ENCODE measurements around the gene VPS41. TPM values are rescaled to one million over a fixed set of nuclear protein-coding genes. Genes with fewer than 3 reads are reported as not detected.

VPS41 gene
- 91.0 and 95.5 TPM in 2 replicates for total RNA-seq (ENCODE audit: low replicate concordance)
- long read RNA-seq, full-length matches to known transcripts = 120 of 185 reads
- long read RNA-seq, partial matches to known transcripts = 41 of 185 reads
- long read RNA-seq, other reads (novel, unspliced or antisense) = 24 of 185 reads

DNA sequence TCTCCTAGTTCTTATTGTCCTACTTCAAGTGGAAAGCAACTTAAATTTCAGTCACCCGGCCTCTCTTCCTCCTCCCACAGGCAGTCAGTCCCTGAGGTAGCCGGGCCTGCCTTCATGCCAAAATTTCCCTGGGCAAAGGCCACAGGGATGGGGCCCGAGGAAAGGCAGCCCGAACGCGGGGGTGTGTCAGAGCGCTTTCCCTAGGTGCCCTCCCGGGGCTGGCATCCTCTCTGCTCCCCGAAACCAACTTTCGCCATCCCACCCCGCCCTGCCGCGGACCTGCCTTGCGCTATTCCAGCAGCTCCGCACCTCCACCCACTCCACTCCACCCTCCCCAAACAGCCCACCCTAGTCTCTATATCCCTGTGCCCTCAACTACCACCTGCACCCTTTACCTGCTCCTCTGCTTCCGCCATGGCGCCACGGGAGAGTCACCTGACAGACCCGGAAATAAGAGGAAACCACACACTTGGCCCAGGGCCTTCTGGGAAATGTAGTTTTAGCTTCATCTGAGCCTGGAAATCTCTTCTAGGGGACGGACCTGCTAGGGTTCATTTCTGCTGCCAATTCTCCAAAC, at the start of gene VPS41:
Gene VPS41, minus strand, starts transcription at position 433 of the 577 bp plus-strand sequence. Its CDS starts 17 bp downstream, at position 416.
- peaks cover 32% of the 10 kb centered on the region for H3K4me1 Mint-ChIP-seq (ENCODE audit: unreplicated experiment)
- no peaks in the 10 kb centered on the region for H3K9me3 Mint-ChIP-seq
- peak within 1 kb of the TSS; percentile 99 for H3K4me3 Mint-ChIP-seq
- H3K27me3 Mint-ChIP-seq = peaks cover 3% of the 10 kb centered on the region
- TF ChIP-seq, protein P1, sequence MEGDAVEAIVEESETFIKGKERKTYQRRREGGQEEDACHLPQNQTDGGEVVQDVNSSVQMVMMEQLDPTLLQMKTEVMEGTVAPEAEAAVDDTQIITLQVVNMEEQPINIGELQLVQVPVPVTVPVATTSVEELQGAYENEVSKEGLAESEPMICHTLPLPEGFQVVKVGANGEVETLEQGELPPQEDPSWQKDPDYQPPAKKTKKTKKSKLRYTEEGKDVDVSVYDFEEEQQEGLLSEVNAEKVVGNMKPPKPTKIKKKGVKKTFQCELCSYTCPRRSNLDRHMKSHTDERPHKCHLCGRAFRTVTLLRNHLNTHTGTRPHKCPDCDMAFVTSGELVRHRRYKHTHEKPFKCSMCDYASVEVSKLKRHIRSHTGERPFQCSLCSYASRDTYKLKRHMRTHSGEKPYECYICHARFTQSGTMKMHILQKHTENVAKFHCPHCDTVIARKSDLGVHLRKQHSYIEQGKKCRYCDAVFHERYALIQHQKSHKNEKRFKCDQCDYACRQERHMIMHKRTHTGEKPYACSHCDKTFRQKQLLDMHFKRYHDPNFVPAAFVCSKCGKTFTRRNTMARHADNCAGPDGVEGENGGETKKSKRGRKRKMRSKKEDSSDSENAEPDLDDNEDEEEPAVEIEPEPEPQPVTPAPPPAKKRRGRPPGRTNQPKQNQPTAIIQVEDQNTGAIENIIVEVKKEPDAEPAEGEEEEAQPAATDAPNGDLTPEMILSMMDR (conservative IDR thresholded peaks at IDR 0.05) = no peak
- peak; percentile 74 for DNase-seq (ENCODE audit: extremely low spot score, unreplicated experiment)
- H3K27ac Mint-ChIP-seq = peak within 1 kb of the TSS; percentile 93
- H3K36me3 Mint-ChIP-seq = no peaks in the 10 kb centered on the region

- Mint-ChIP-seq H3K9me3 (no peaks in the 10 kb centered on the region), H3K27ac (no peak overlapping the region), H3K27me3 (no peaks in the 10 kb centered on the region), H3K4me1 (ENCODE audit: unreplicated experiment) (no peaks in the 10 kb centered on the region), H3K36me3 (no peaks in the 10 kb centered on the region), H3K4me3 (no peak overlapping the region)
- DNase-seq (ENCODE audit: extremely low spot score, unreplicated experiment) = no peak
- TF ChIP-seq, protein P1 (conservative IDR thresholded peaks at IDR 0.05) = no peak
These were observed 46.9 kb upstream of the VPS41 start for GRCh38 chr7:38955892-38956291.

DNA sequence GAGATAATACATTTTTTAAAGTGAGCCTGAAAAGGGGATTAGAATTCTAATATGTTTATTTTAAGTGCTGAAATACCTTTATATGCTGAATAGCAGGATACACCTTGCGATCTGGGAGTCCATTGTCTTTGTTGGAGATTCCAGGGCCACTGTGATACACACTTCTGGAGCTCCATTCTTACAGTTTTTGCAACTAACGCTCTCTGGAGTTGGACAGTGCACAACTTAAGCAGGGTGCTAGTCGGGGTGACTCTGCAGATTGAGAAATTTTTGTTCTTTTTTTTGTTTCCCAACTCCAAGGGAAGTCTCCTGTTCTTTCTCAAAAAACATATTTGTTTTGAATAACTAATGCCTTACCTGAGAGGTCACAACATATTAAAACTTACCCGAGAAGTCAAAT, 45.0 kb upstream of the VPS41 start:
- TF ChIP-seq, protein P1 (conservative IDR thresholded peaks at IDR 0.05) = no peak
- no peak overlapping the region for H3K27ac Mint-ChIP-seq
- no peak overlapping the region for H3K4me3 Mint-ChIP-seq
- H3K9me3 Mint-ChIP-seq = no peaks in the 10 kb centered on the region
- DNase-seq (ENCODE audit: extremely low spot score, unreplicated experiment) = no peak
- H3K36me3 Mint-ChIP-seq = no peaks in the 10 kb centered on the region
- no peaks in the 10 kb centered on the region for H3K27me3 Mint-ChIP-seq
- no peaks in the 10 kb centered on the region for H3K4me1 Mint-ChIP-seq (ENCODE audit: unreplicated experiment)

DNA sequence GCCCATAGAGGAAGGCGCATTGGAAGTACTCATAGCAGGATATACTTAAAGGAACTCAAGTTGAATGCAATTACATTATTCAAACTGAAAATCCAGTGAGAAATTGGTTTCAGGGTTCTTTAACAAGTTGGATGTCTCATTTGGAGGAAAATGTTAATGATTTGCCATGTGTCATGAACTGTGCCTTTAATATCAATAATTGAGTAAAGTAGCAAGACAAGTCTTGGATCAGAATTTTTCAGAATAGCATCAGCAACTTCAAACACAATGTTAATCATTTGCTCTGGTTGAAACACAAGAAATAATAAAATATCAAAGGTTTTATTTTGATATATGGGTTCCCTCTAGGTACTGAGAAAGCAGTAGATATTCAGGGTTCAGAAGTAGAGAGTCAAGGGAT, 44.2 kb upstream of the VPS41 start:
- H3K9me3 Mint-ChIP-seq = no peaks in the 10 kb centered on the region

GRCh38 chr7:38951213-38951612, 42.2 kb upstream of the VPS41 start:
- DNase-seq (ENCODE audit: extremely low spot score, unreplicated experiment) = no peak
- no peaks in the 10 kb centered on the region for H3K27me3 Mint-ChIP-seq
- no peak overlapping the region for H3K4me3 Mint-ChIP-seq
- TF ChIP-seq, protein P1 (conservative IDR thresholded peaks at IDR 0.05) = no peak
- no peaks in the 10 kb centered on the region for H3K36me3 Mint-ChIP-seq
- peaks cover 6% of the 10 kb centered on the region for H3K9me3 Mint-ChIP-seq
- no peaks in the 10 kb centered on the region for H3K4me1 Mint-ChIP-seq (ENCODE audit: unreplicated experiment)
- no peak overlapping the region for H3K27ac Mint-ChIP-seq

More for the DNA sequence above, 44.2 kb upstream of the VPS41 start:
- H3K4me3 Mint-ChIP-seq = no peak overlapping the region
- no peaks in the 10 kb centered on the region for H3K4me1 Mint-ChIP-seq (ENCODE audit: unreplicated experiment)
- no peaks in the 10 kb centered on the region for H3K36me3 Mint-ChIP-seq
- TF ChIP-seq, protein P1 (conservative IDR thresholded peaks at IDR 0.05) = no peak
- H3K27me3 Mint-ChIP-seq = no peaks in the 10 kb centered on the region
- H3K27ac Mint-ChIP-seq = no peak overlapping the region
- no peak for DNase-seq (ENCODE audit: extremely low spot score, unreplicated experiment)

All from type B pancreatic cell (in vitro differentiated cells).